RKO (cell line): ENCODE data around the gene AMHR2.

Source experiments
- DNase-seq: peaks from one replicate; pipeline ENCODE4 v3.0.0-alpha.2; 2016; ENCODE audit warnings: low spot score

The AMHR2 gene

GRCh38 chr12:53480491-53481442 lies 57.1 kb downstream of the AMHR2 start:
- no peak for DNase-seq
